OCI-LY7 (cell line): ENCODE measurements around the gene ACAP3.

Experiments
- EZH2phosphoT487 ChIP-seq: fragments of 200-600 bp; sonication (generic); IDR thresholded peaks from 2 replicates; pipeline ENCODE4 v1.6.1; 2018; ENCODE audit warnings: low read depth, borderline replicate concordance, mild to moderate bottlenecking, mixed run types, antibody characterized with exemption, low read length, moderate library complexity, mixed read lengths
- TF ChIP-seq, protein P1 (sequence below): fragments of 200-600 bp; sonication (generic); conservative IDR thresholded peaks from 2 replicates; pipeline ENCODE4 v1.5.1; 2014; ENCODE audit warnings: mild to moderate bottlenecking, antibody characterized with exemption, low read length, moderate library complexity, mixed read lengths

DNA sequence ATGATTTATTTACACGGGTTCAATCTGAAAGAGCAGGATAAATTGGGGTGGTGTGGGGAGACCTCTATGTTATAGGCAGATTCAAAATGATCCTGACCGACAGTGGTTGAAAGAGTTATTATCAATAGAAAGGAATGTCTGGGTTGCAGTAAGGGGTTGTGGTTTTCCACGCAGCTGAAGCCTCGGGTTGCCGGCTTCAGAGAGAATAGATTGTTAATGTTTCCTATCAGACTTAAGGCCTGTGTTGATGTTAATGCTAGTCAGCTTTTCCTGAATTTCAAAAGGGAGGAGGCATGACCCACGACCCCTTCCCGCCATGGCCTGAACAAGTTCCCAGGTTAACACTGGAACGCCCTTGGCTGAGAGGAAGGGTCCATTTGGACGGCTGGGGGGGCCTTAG lies 31.9 kb downstream of the ACAP3 start:
- TF ChIP-seq, protein P1, sequence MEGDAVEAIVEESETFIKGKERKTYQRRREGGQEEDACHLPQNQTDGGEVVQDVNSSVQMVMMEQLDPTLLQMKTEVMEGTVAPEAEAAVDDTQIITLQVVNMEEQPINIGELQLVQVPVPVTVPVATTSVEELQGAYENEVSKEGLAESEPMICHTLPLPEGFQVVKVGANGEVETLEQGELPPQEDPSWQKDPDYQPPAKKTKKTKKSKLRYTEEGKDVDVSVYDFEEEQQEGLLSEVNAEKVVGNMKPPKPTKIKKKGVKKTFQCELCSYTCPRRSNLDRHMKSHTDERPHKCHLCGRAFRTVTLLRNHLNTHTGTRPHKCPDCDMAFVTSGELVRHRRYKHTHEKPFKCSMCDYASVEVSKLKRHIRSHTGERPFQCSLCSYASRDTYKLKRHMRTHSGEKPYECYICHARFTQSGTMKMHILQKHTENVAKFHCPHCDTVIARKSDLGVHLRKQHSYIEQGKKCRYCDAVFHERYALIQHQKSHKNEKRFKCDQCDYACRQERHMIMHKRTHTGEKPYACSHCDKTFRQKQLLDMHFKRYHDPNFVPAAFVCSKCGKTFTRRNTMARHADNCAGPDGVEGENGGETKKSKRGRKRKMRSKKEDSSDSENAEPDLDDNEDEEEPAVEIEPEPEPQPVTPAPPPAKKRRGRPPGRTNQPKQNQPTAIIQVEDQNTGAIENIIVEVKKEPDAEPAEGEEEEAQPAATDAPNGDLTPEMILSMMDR, result no peak
- no peak for TF ChIP-seq EZH2phosphoT487
